Left ventricle myocardium inferior (tissue), 1 donor: ENCODE measurements around the gene SLC4A3. TPM values are rescaled to one million over a fixed set of nuclear protein-coding genes. Genes with fewer than 3 reads are reported as not detected.

ENCODE experiments used
- DNase-seq: peaks from one replicate; pipeline ENCODE4 v3.0.0-alpha.2; 2020
- H3K27ac ChIP-seq: fragments of 200-600 bp; replicated peaks from 2 replicates; pipeline ENCODE4 v1.8.0; 2021
- H3K27me3 ChIP-seq: fragments of 200-600 bp; 2 replicates; pipeline ENCODE4 v1.8.0; 2021; ENCODE audit warnings: low read depth
- H3K36me3 ChIP-seq: fragments of 200-600 bp; 2 replicates; pipeline ENCODE4 v1.8.0; 2021
- H3K4me1 ChIP-seq: fragments of 200-600 bp; 2 replicates; pipeline ENCODE4 v1.8.0; 2021
- H3K4me3 ChIP-seq: fragments of 200-600 bp; 2 replicates; pipeline ENCODE4 v1.8.0; 2021; ENCODE audit warnings: mild to moderate bottlenecking, moderate library complexity
- H3K9me3 ChIP-seq: fragments of 200-600 bp; replicated peaks from 2 replicates; pipeline ENCODE4 v1.8.0; 2021
- CTCF ChIP-seq: fragments of 200-600 bp; IDR thresholded peaks from 2 replicates; pipeline ENCODE4 v1.8.0; 2021; ENCODE audit warnings: antibody characterized with exemption, mild to moderate bottlenecking, borderline replicate concordance
- intact Hi-C: fragments of 100-400 bp; cut with micrococcal nuclease; formaldehyde crosslinking; loops from one replicate; pipeline ENCODE4 v1.11.0; 2022
- total RNA-seq: library from RNA; stranded (reverse); fragmentation: NEBNext Ultra II Directional; extraction: Animal tissue kit (Norgen Biotek cat#: 25700); gene quantifications from one replicate; pipeline ENCODE4 v1.2.1, GENCODE V29; 2021
- donor health status: DM: no; HTN: yes; CAD: no; lungs with severe emphysema.

Gene SLC4A3
- total RNA-seq, 1 donor from 2014 or later: 426 TPM

GRCh38 chr2:219638217-219638947 is 11.0 kb downstream of the SLC4A3 start:
- no peaks in the 10 kb centered on the region for H3K9me3 ChIP-seq
- intact Hi-C loops: no loop called here
- H3K27ac ChIP-seq: peak overlapping the region; percentile 97
- peak; percentile 24 for TF ChIP-seq CTCF
- H3K4me1 ChIP-seq: peaks cover 92% of the 10 kb centered on the region
- H3K27me3 ChIP-seq: peaks cover 5% of the 10 kb centered on the region
- H3K4me3 ChIP-seq: peak overlapping the region; percentile 17
- H3K36me3 ChIP-seq: peaks cover 30% of the 10 kb centered on the region
- no peak for DNase-seq

DNA sequence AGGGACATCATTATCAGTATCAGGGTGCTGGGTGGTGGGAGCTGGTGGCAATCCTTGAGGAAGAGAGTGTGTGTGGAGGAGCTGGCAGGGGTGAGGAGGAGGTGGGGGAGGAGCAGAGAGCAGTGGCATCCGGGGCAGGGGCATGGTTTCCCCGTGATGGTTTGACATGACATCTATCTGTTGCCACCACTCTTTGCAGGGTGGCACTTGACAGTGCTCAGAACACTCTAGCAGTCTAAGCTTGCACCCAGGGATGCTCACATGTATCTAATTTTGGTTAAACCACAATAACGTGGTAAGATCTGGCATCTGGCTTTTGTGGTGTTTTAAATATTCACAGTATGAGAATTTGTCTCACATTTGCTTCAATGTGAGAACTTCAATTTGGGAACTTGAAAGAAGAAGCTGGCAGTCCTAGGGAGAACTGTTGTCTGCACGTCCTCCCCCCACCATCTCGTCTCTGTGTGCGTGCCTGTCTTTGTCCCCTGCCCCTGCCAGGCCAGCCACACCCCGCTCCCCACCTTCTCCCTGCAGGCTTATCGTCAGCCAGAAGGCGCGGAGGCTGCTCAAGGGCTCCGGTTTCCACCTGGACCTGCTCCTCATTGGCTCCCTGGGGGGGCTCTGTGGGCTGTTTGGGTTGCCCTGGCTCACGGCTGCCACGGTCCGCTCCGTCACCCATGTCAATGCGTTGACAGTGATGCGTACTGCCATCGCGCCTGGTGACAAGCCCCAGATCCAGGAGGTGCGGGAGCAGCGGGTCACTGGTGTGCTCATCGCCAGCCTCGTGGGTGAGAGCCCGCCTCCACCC is 11.7 kb downstream of the SLC4A3 start:
- Histone ChIP-seq H3K9me3 (no peaks in the 10 kb centered on the region), H3K27me3 (peaks cover 5% of the 10 kb centered on the region), H3K4me1 (peaks cover 90% of the 10 kb centered on the region), H3K27ac (peak overlapping the region; percentile 97), H3K4me3 (no peak overlapping the region), H3K36me3 (peaks cover 26% of the 10 kb centered on the region)
- TF ChIP-seq CTCF: no peak
- intact Hi-C loops: no loop called here
- DNase-seq: no peak

DNA sequence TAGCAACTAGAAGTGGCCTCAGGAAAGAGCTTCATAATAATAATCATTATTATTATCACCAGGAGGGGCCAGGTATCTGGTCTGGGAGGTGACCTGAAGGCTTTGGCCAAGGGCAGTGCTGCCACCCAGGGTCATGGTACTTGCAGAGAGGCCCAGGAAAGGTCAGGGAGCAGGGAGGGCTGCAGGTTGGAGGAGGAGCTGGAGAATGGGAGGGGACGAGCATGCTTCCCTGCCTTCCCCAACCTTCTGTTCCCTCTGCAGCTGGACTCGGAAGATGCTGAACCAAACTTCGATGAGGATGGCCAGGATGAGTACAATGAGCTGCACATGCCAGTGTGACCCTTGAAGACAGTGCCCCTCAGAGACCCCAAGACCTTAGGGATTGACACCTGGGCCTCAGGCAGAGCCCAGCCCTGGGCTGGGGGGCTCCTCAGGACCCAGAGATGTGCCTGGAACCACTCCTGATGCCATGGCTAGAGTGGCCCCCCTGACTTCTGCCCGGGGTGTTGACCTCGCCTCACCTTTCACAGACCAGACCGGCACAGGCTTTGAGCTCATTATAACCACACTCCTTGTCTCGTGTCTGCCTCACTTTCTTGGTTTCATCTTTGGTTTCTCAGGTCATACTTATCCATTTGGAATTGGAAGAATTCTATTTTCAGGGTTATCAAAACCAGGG is 14.1 kb downstream of the SLC4A3 start:
- H3K36me3 ChIP-seq: peaks cover 17% of the 10 kb centered on the region
- DNase-seq: no peak
- intact Hi-C loops: no loop called here
- peak overlapping the region; percentile 97 for H3K27ac ChIP-seq
- H3K4me1 ChIP-seq: peaks cover 89% of the 10 kb centered on the region
- no peak overlapping the region for H3K4me3 ChIP-seq
- no peaks in the 10 kb centered on the region for H3K9me3 ChIP-seq
- TF ChIP-seq CTCF: no peak
- H3K27me3 ChIP-seq: peaks cover 5% of the 10 kb centered on the region

DNA sequence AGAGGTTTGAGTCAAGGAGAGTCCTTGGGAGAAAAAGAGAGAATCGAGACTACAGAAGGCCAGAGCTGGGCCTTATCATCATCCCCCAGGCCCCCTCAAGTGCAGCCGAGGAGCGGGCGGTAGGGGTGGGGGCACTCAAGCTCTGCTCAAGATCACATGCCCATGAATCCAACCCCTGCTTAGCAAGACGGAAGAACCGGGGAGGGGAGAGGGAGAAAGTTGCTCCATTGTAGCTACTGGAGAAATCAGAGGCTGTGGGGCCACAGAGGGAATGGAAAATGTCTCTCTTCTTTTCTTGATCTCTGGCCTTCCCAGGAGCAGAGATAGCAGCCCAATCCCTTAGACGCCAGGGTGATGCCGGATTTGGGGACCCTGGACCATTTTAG is 14.6 kb downstream of the SLC4A3 start:
- DNase-seq: no peak
- H3K4me1 ChIP-seq: peaks cover 85% of the 10 kb centered on the region

More for the DNA sequence above, 14.6 kb downstream of the SLC4A3 start:
- Histone ChIP-seq H3K27ac (peak overlapping the region; percentile 97), H3K4me3 (no peak overlapping the region), H3K36me3 (peaks cover 17% of the 10 kb centered on the region), H3K9me3 (no peaks in the 10 kb centered on the region), H3K27me3 (peaks cover 5% of the 10 kb centered on the region)
- no peak for TF ChIP-seq CTCF
- intact Hi-C loops: no loop called here
